OCI-LY1 (cell line): Measurements from ENCODE around the gene SYT5.

Experiments
- H2AFZ ChIP-seq: fragments of 200-600 bp; sonication (generic), shearing (Covaris generic); 2 replicates; pipeline ENCODE4 v1.6.0; 2014; ENCODE audit warnings: antibody characterized with exemption, mild to moderate bottlenecking, low read length
- H3F3A ChIP-seq: fragments of 200-600 bp; sonication (generic), shearing (Covaris generic); 2 replicates; pipeline ENCODE4 v1.6.0; 2014; ENCODE audit warnings: mild to moderate bottlenecking, antibody characterized with exemption, low read length, moderate library complexity; ENCODE audit not compliant: insufficient read depth
- H3K27ac ChIP-seq: fragments of 200-600 bp; sonication (generic); 2 replicates; pipeline ENCODE4 v1.5.1; 2014; ENCODE audit warnings: low read length, mixed run types, mild to moderate bottlenecking, low read depth; ENCODE audit not compliant: poor library complexity, severe bottlenecking
- H3K27me3 ChIP-seq: fragments of 200-600 bp; sonication (generic); 2 replicates; pipeline ENCODE4 v1.6.0; 2014; ENCODE audit warnings: antibody characterized with exemption, mild to moderate bottlenecking, low read length, moderate library complexity; ENCODE audit not compliant: insufficient read depth
- H3K36me3 ChIP-seq: fragments of 200-600 bp; sonication (generic); 2 replicates; pipeline ENCODE4 v1.6.1; 2014; ENCODE audit warnings: mild to moderate bottlenecking, antibody characterized with exemption, low read length, moderate library complexity, mixed read lengths; ENCODE audit not compliant: insufficient read depth
- H3K4me1 ChIP-seq: fragments of 200-600 bp; sonication (generic); 2 replicates; pipeline ENCODE4 v1.5.1; 2014; ENCODE audit warnings: mild to moderate bottlenecking, low read length, moderate library complexity; ENCODE audit not compliant: insufficient read depth, severe bottlenecking
- H3K4me2 ChIP-seq: fragments of 200-600 bp; sonication (generic), shearing (Covaris generic); 2 replicates; pipeline ENCODE4 v1.6.1; 2014; ENCODE audit warnings: low read length
- H3K4me3 ChIP-seq: fragments of 200-600 bp; sonication (generic); 2 replicates; pipeline ENCODE4 v1.5.1; 2014; ENCODE audit warnings: low read length, low read depth, mild to moderate bottlenecking, mixed read lengths; ENCODE audit not compliant: poor library complexity, severe bottlenecking
- H3K79me2 ChIP-seq: fragments of 200-600 bp; shearing (Covaris generic); 2 replicates; pipeline ENCODE4 v1.6.1; 2016; ENCODE audit warnings: mixed run types, low read length, mixed read lengths; ENCODE audit not compliant: insufficient read depth
- H3K9ac ChIP-seq: fragments of 200-600 bp; sonication (generic), shearing (Covaris generic); 2 replicates; pipeline ENCODE4 v1.6.1; 2014; ENCODE audit warnings: mild to moderate bottlenecking, low read length, mixed read lengths
- H3K9me2 ChIP-seq: fragments of 200-600 bp; sonication (generic), shearing (Covaris generic); 2 replicates; pipeline ENCODE4 v1.6.1; 2014; ENCODE audit warnings: low read depth, mild to moderate bottlenecking, low read length, mixed read lengths
- H3K9me3 ChIP-seq: fragments of 200-600 bp; shearing (Covaris generic); 2 replicates; pipeline ENCODE4 v1.6.1; 2014; ENCODE audit warnings: low read length, mixed read lengths
- H4K20me1 ChIP-seq: fragments of 200-600 bp; sonication (generic), shearing (Covaris generic); 2 replicates; pipeline ENCODE4 v1.6.0; 2016; ENCODE audit warnings: mild to moderate bottlenecking, low read length; ENCODE audit not compliant: insufficient read depth
- EZH2 ChIP-seq: fragments of 200-600 bp; sonication (generic), shearing (Covaris generic); IDR thresholded peaks from 2 replicates; pipeline ENCODE4 v1.8.0; 2017; ENCODE audit warnings: borderline replicate concordance, mixed run types, mild to moderate bottlenecking, antibody characterized with exemption, low read length, moderate library complexity, mixed read lengths
- TF ChIP-seq, protein P1 (sequence below): fragments of 200-600 bp; sonication (generic), shearing (Covaris generic); IDR thresholded peaks from 2 replicates; pipeline ENCODE4 v1.5.1; 2017; ENCODE audit warnings: mild to moderate bottlenecking, antibody characterized with exemption, low read length, moderate library complexity, mixed read lengths

The SYT5 gene

DNA sequence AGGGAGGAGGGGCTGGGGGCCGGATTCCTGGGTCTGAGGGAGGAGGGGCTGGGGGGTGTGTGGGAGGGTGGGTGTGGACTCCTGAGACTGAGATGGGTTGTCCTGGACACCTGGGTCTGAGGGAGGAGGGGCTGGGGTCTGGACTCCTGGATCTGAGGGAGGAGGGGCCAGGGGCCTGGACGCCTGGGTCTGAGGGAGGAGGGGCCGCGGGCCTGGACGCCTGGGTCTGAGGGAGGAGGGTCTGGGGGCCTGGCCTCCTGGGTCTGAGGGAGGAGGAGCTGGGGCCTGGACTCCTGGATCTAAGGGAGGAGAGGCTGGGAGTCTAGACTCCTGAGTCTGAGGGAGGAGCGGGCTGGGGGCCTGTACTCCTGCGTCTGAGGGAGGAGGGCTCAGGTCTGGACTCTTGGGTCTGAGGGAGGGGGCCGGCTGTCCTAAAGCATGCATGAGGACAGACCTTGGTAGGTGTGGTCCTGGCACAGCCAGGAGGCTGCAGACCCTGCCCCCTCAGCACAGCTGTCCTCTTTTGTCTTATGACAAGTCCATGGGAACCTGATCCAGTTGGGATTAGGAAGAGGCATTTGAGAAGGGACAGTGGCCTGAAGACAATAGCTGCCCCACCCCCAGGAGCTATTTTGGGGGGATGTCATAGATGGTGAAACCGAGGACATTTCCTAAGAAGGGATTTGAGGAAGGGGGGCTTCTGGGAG is 32.4 kb downstream of the SYT5 start:
- no peak for TF ChIP-seq EZH2
- TF ChIP-seq, protein P1, sequence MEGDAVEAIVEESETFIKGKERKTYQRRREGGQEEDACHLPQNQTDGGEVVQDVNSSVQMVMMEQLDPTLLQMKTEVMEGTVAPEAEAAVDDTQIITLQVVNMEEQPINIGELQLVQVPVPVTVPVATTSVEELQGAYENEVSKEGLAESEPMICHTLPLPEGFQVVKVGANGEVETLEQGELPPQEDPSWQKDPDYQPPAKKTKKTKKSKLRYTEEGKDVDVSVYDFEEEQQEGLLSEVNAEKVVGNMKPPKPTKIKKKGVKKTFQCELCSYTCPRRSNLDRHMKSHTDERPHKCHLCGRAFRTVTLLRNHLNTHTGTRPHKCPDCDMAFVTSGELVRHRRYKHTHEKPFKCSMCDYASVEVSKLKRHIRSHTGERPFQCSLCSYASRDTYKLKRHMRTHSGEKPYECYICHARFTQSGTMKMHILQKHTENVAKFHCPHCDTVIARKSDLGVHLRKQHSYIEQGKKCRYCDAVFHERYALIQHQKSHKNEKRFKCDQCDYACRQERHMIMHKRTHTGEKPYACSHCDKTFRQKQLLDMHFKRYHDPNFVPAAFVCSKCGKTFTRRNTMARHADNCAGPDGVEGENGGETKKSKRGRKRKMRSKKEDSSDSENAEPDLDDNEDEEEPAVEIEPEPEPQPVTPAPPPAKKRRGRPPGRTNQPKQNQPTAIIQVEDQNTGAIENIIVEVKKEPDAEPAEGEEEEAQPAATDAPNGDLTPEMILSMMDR, result no peak
- Histone ChIP-seq H4K20me1 (no peaks in the 10 kb centered on the region), H3K9me3 (peaks cover 4% of the 10 kb centered on the region; the same call in 1 of the 2 replicates), H3K27me3 (no peaks in the 10 kb centered on the region), H3F3A (no peaks in the 10 kb centered on the region), H3K4me3 (no peak overlapping the region), H3K4me1 (peaks cover 4% of the 10 kb centered on the region), H3K9ac (no peak overlapping the region), H3K4me2 (no peak overlapping the region), H2AFZ (no peak overlapping the region), H3K9me2 (no peaks in the 10 kb centered on the region), H3K79me2 (no peaks in the 10 kb centered on the region), H3K36me3 (no peaks in the 10 kb centered on the region; the same call in 1 of the 2 replicates), H3K27ac (no peak overlapping the region)

DNA sequence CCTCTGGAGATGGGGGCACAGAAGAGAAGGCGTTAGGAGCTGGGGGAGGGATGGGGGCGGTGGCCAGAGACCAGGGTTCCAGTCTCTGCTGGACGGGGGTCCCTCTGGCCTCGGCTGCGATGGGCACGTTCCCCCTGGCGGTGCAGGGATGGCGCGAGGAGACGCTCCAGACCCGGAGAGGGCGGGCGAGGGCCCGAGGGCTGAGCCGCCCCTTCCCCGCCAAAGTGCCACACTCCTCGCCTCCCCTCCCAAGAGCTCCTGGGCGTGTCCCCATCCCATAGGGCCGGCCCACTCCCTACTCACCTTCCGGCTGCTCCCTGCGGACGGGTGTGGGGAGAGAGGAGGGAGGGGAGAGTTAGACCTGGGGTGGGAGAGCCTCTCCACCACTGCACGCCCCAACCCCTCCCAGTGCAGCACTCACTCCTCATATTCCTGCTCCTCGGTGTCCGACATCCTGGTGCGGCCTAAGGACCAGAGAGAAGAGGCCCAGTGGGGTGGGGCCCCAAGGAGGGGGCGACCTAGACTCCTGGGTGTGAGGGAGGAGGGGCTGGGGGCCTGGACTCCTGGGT is 33.3 kb downstream of the SYT5 start:
- Histone ChIP-seq H3K27me3 (no peaks in the 10 kb centered on the region), H3K4me2 (no peak overlapping the region), H3K79me2 (no peaks in the 10 kb centered on the region), H4K20me1 (no peaks in the 10 kb centered on the region), H3K4me1 (peaks cover 4% of the 10 kb centered on the region), H3K9me3 (peaks cover 4% of the 10 kb centered on the region; the same call in 1 of the 2 replicates), H3K4me3 (no peak overlapping the region), H3F3A (no peaks in the 10 kb centered on the region), H3K27ac (no peak overlapping the region), H3K9ac (no peak overlapping the region), H3K9me2 (no peaks in the 10 kb centered on the region), H2AFZ (no peak overlapping the region), H3K36me3 (no peaks in the 10 kb centered on the region; the same call in 1 of the 2 replicates)
- TF ChIP-seq, protein P1, result no peak
- TF ChIP-seq EZH2, result no peak

DNA sequence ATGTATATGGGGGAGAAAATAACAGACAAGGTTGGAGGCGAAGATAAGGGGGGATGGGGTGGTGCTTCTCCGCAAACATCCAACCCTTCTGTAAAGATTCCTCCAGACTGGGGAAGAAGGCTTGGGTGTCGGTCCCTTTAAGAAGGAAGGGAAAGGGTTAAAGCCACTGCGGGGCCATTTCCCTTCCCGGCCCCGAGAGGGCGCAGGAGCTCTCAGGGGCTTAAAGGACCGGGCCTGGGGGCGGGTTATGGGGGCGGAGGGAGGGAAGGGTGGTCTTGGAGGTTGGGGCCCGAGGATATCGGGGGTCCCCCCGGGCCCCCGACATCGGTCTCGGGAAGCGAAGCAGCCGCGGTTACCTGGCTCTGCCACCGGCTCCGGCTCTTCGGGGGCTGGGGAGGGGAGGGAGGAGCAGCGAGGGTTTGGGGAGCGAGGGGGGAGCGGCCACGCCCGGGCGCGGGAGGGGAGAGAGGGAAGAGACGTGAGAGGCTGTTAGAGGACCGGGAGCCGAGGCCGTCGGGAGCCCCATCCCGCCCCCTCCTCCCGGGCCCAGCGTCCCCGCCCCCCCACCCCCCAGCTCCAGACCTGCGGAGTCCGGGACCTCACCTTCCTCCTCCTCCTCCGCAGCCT is 33.9 kb downstream of the SYT5 start:
- H3K27me3 ChIP-seq, result no peaks in the 10 kb centered on the region
- no peak overlapping the region for H3K9ac ChIP-seq
- no peak overlapping the region for H2AFZ ChIP-seq
- no peaks in the 10 kb centered on the region for H3K79me2 ChIP-seq
- H3K9me3 ChIP-seq, result no peaks in the 10 kb centered on the region
- TF ChIP-seq, protein P1, result peak; percentile 76
- no peak for TF ChIP-seq EZH2
- no peaks in the 10 kb centered on the region for H3K9me2 ChIP-seq
- peak overlapping the region; percentile 38 for H3K4me3 ChIP-seq
- peaks cover 4% of the 10 kb centered on the region for H3K4me1 ChIP-seq
- no peaks in the 10 kb centered on the region for H3F3A ChIP-seq
- H3K27ac ChIP-seq, result no peak overlapping the region
- no peaks in the 10 kb centered on the region for H3K36me3 ChIP-seq
- H3K4me2 ChIP-seq, result peak overlapping the region; percentile 55
- H4K20me1 ChIP-seq, result no peaks in the 10 kb centered on the region
